ENCODE results near the gene LRGUK. TPM values are rescaled to one million over a fixed set of nuclear protein-coding genes. Genes with fewer than 3 reads are reported as not detected.

The LRGUK gene
- total and polyA plus RNA-seq, 2 of the 4 experiments (the other 2 are of a cell fraction), result 0.07 TPM; not detected in 1

DNA sequence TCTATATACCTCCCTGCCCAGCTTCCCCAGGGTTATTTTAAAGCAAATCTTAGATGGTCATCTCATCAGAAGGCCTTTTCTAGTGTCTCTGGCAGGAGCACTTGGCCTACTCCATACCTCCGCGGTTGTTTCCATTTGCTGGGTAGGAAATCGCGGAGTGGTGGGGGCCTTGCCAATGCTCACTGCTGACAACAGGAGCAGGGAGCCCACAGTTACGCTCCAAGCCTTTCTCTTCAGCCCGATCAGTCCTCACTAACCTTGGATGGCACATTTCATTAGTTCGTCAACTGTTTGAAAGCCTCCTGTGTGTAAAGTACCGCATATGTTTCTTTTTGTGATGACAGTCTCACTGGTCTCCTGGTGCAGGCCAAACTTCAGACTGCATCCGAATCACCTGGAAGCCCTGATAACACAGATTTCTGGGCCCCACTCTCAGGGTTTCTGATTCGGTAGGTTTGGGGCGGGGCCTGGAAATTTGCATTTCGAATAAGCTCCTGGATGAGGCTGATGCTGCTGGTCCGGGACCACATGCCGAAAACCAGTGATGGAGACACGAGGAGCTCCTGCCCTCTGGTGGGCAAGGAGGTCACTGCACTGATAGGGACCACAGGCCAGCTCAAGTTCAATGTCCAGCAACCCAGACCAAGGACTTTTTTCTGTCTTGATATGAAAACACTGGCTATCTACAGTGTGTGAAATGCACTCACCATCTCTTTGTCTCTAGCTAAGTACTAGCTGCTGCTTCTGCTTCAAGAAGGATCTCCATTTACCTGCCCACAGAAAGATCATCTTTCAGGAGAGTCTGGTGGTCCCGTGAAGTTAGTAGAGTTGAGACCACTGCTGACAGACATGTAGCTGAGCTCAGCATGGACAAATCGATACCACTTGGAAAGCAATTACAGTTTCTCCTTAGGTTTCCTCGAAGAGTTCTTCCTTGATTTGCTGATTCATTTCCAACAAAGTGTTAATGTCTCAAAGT lies 14.0 kb downstream of the LRGUK start:
- Histone ChIP-seq H3K4me3 (ENCODE audit: insufficient read depth, low read depth, low read length) (no peak overlapping the region), H2BK5ac (ENCODE audit: low read depth, low read length, poor library complexity, severe bottlenecking) (no peak overlapping the region), H3K56ac (ENCODE audit: extremely low read depth, insufficient read depth, low read length) (no peak overlapping the region), H3K23ac (ENCODE audit: low read depth, low read length) (no peak overlapping the region), H3K4me2 (ENCODE audit: low read depth, low read length) (no peak overlapping the region), H3K36me3 (ENCODE audit: control insufficient read depth, insufficient read depth, low read length) (no peaks in the 10 kb centered on the region), H4K8ac (ENCODE audit: low read depth in 2 of 2, low read length in 2 of 2) (peak overlapping the region in 1 of 2 experiments; percentile 44; a peak in 1 of 4 replicates), H3K18ac (ENCODE audit: low read depth, low read length) (no peak overlapping the region), H3K9me3 (ENCODE audit: control insufficient read depth, insufficient read depth, low read length) (no peaks in the 10 kb centered on the region), H4K20me1 (ENCODE audit: insufficient read depth, low read length) (no peaks in the 10 kb centered on the region), H3K79me1 (ENCODE audit: low read depth in 1 of 2, low read length in 2 of 2) (no peaks in the 10 kb centered on the region), H3K9ac (ENCODE audit: low read depth, low read length) (no peak overlapping the region), H3K14ac (replicated peaks; ENCODE audit: low read depth, low read length) (no peak overlapping the region), H3K27ac (ENCODE audit: insufficient read depth, low read length) (no peak overlapping the region), H2BK15ac (ENCODE audit: low read depth, low read length) (no peak overlapping the region), H2BK120ac (ENCODE audit: low read depth, low read length) (no peak overlapping the region), H3K4ac (ENCODE audit: low read depth, low read length) (no peak overlapping the region), H2AK9ac (replicated peaks; ENCODE audit: low read depth, low read length, poor library complexity) (no peak overlapping the region), H3K9me1 (ENCODE audit: insufficient read depth, low read length) (no peaks in the 10 kb centered on the region), H3K4me1 (ENCODE audit: control insufficient read depth, insufficient read depth, low read length) (no peaks in the 10 kb centered on the region), H4K5ac (ENCODE audit: low read depth, low read length) (no peak overlapping the region), H2AFZ (replicated peaks; ENCODE audit: low read length, poor library complexity) (peak overlapping the region; percentile 76), H2AK5ac (ENCODE audit: low read depth, low read length) (no peak overlapping the region), H3K27me3 (ENCODE audit: control insufficient read depth, insufficient read depth, low read length) (no peaks in the 10 kb centered on the region; the same call in 1 of the 2 replicates), H4K91ac (ENCODE audit: insufficient read depth, low read depth, low read length) (no peak overlapping the region), H2BK20ac (ENCODE audit: low read depth, low read length) (no peak overlapping the region)
- no TSS peak for BruUV-seq (replicated peaks)
- CTCF ChIA-PET, result interaction anchor here (0.9 to 1.9 kb wide), 14 partner anchors 9 to 217 kb away, joined by 3 to 20 read pairs (median 4); partner anchors contain the start of gene LRGUK
- TF ChIP-seq SMC3 (IDR thresholded peaks at IDR 0.05; ENCODE audit: low read depth, low read length), result peak; percentile 66
- TF ChIP-seq, protein P1, sequence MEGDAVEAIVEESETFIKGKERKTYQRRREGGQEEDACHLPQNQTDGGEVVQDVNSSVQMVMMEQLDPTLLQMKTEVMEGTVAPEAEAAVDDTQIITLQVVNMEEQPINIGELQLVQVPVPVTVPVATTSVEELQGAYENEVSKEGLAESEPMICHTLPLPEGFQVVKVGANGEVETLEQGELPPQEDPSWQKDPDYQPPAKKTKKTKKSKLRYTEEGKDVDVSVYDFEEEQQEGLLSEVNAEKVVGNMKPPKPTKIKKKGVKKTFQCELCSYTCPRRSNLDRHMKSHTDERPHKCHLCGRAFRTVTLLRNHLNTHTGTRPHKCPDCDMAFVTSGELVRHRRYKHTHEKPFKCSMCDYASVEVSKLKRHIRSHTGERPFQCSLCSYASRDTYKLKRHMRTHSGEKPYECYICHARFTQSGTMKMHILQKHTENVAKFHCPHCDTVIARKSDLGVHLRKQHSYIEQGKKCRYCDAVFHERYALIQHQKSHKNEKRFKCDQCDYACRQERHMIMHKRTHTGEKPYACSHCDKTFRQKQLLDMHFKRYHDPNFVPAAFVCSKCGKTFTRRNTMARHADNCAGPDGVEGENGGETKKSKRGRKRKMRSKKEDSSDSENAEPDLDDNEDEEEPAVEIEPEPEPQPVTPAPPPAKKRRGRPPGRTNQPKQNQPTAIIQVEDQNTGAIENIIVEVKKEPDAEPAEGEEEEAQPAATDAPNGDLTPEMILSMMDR (conservative IDR thresholded peaks at IDR 0.05; ENCODE audit: low read depth, low read length), result peak; percentile 76
- no peak for TF ChIP-seq BHLHE40 (IDR thresholded peaks at IDR 0.05; ENCODE audit: low read depth, low read length)
- no peak for TF ChIP-seq CHD1 (IDR thresholded peaks at IDR 0.05; ENCODE audit: low read depth, low read length)
- TF ChIP-seq RFX5 (IDR thresholded peaks at IDR 0.05; ENCODE audit: low read depth, low read length), result no peak
- peak; percentile 74 for TF ChIP-seq RAD21 (IDR thresholded peaks at IDR 0.05; ENCODE audit: low read length)
- peak; percentile 100 for ATAC-seq (ENCODE audit: low read depth)
- dilution Hi-C loops (cut with HindIII; ENCODE audit: low sequenced_read_pairs, unreplicated experiment), result no loop called here
- in situ Hi-C loops (cut with MboI; ENCODE audit: low sequenced_read_pairs), result no loop called here
- peak; percentile 51 for DNase-seq
- POLR2A ChIA-PET (ENCODE audit: unreplicated experiment), result interaction anchor here (0.5 kb wide), 1 partner anchor 279 kb away, joined by 3 read pairs; no protein-coding TSS in a partner anchor
- WGBS, 2 experiments (ENCODE audit: extremely low coverage in 2 of 2, insufficient read length in 1 of 2), result 52% methylated on average over 8 of the region's 18 CpGs; no CpG with 5 or more reads in 1 of the 2 experiments
- intact Hi-C loops (cut with micrococcal nuclease), result loop anchor here (1.0 to 10.0 kb wide), 2 partner anchors 184 to 279 kb away; no protein-coding TSS in a partner anchor
